MM.1S (cell line): ENCODE measurements around the gene PHF12.

Experiments
- CTCF ChIP-seq: fragments of 300-600 bp; sonication (generic); IDR thresholded peaks from 2 replicates; pipeline ENCODE4 v1.5.1; 2016; ENCODE audit warnings: antibody characterized with exemption, low read length, mixed read lengths
- EZH2 ChIP-seq: fragments of 300-600 bp; sonication (generic); optimal IDR thresholded peaks from 2 replicates; pipeline ENCODE3; 2017; ENCODE audit warnings: low read depth, mild to moderate bottlenecking, antibody characterized with exemption, low read length, mixed read lengths
- EZH2phosphoT487 ChIP-seq: fragments of 300-600 bp; sonication (generic); IDR thresholded peaks from 2 replicates; pipeline ENCODE4 v1.6.1; 2018; ENCODE audit warnings: antibody characterized with exemption, low read length

GRCh38 chr17:28896491-28896883, 54.8 kb downstream of the PHF12 start:
- no peak for TF ChIP-seq CTCF
- TF ChIP-seq EZH2: no peak
- no peak for TF ChIP-seq EZH2phosphoT487
